A549 (cell line): Measurements from ENCODE around the gene DPT.

ENCODE experiments used
- CTCF ChIP-seq: fragments of >200 bp; sonication (Bioruptor Twin); formaldehyde crosslinking; IDR thresholded peaks from 3 replicates; pipeline ENCODE4 v1.5.1; 2016
- EP300 ChIP-seq, 2 experiments: fragments of >200 bp; sonication (Bioruptor Twin); formaldehyde crosslinking; IDR thresholded peaks; 2 replicates in 1 of 2; 3 replicates in 1 of 2; pipeline ENCODE4 v1.6.1; 2016 to 2017
- GATA3 ChIP-seq: IDR thresholded peaks from 2 replicates; pipeline ENCODE4 v1.6.1; 2012; ENCODE audit warnings: borderline replicate concordance
- HDAC2 ChIP-seq: fragments of 200-600 bp; sonication (generic); IDR thresholded peaks from 2 replicates; pipeline ENCODE4 v1.6.1; 2016
- POLR2A ChIP-seq: IDR thresholded peaks from 2 replicates; pipeline ENCODE4 v1.6.1; 2012; ENCODE audit warnings: mild to moderate bottlenecking, low read length
- RFX5 ChIP-seq: fragments of 450-650 bp; IDR thresholded peaks from 2 replicates; pipeline ENCODE4 v1.7.1; 2014; ENCODE audit warnings: antibody characterized with exemption, mild to moderate bottlenecking, moderate library complexity
- SMC3 ChIP-seq: fragments of >200 bp; sonication (Bioruptor Twin); formaldehyde crosslinking; IDR thresholded peaks from 3 replicates; pipeline ENCODE4 v1.6.1; 2018; ENCODE audit warnings: inconsistent platforms
- SREBF2 ChIP-seq: fragments of 450-650 bp; IDR thresholded peaks from 2 replicates; pipeline ENCODE4 v1.6.1; 2014; ENCODE audit warnings: mild to moderate bottlenecking, moderate library complexity

DNA sequence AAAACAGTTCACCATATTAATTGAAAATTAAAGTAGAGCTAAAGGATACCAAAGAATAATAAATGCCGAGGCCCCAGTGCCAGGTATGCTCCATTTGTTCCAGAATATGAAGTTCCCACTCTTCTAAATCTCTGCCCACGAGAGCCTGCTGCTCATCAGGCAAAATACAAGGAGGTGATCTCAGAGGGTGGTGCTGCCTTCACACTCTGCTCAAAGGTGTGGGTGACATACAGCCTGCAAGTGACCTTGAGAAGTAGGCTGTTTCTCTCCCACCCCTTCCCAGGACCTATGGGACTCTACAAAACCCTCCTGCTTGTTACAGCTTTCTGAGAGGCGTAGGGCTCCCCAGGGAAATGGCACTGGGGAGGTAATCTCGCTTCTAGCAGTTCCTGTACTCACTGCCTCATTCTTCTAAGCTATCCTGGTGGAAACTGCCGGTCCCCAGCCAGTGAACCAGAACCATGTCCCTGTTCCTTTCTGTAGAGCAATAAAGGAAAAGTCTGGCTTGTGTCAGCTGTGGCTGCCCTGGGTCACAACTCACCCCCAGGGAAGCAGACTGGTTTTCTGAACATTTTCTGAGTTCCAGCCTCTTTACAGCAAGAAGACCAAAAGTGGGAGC is 26.9 kb upstream of the DPT start:
- TF ChIP-seq GATA3 = no peak
- no peak for TF ChIP-seq SMC3
- TF ChIP-seq EP300 (IDR thresholded peaks at IDR 0.05) = no peak
- TF ChIP-seq CTCF = no peak
- TF ChIP-seq HDAC2 = no peak
- no peak for TF ChIP-seq POLR2A
- no peak for TF ChIP-seq SREBF2
- TF ChIP-seq RFX5 = no peak
